OCI-LY3 (cell line): ENCODE data around the gene ACAA1.

Experiments
- EZH2phosphoT487 ChIP-seq: fragments of 200-600 bp; shearing (Covaris generic); IDR thresholded peaks from 2 replicates; pipeline ENCODE4 v1.6.1; 2018; ENCODE audit warnings: antibody characterized with exemption, mixed run types, low read depth
- TF ChIP-seq, protein P1 (sequence below): fragments of 200-600, 300-600 bp; sonication (generic); IDR thresholded peaks from 2 replicates; pipeline ENCODE4 v1.5.1; 2014; ENCODE audit warnings: antibody characterized with exemption, low read length, low read depth

DNA sequence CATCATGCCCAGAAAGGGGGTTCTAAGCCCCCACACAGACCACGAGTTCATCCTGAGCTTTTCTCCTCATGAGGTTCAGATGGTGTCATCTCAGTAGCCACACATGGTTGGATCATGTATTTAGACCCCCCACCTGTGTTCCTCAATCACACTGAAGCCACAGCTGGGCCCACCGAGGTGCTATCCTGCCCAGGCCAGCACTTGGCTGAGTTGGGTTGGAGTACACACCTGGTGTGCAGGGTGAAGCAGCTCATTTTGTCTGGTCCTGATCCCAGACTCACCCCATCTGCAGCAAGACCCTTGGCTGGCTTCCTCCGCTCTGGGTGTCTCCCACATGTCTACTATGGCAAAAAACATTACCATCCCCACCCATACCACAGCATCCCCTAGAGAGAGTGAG lies 41.9 kb downstream of the ACAA1 start:
- TF ChIP-seq, protein P1, sequence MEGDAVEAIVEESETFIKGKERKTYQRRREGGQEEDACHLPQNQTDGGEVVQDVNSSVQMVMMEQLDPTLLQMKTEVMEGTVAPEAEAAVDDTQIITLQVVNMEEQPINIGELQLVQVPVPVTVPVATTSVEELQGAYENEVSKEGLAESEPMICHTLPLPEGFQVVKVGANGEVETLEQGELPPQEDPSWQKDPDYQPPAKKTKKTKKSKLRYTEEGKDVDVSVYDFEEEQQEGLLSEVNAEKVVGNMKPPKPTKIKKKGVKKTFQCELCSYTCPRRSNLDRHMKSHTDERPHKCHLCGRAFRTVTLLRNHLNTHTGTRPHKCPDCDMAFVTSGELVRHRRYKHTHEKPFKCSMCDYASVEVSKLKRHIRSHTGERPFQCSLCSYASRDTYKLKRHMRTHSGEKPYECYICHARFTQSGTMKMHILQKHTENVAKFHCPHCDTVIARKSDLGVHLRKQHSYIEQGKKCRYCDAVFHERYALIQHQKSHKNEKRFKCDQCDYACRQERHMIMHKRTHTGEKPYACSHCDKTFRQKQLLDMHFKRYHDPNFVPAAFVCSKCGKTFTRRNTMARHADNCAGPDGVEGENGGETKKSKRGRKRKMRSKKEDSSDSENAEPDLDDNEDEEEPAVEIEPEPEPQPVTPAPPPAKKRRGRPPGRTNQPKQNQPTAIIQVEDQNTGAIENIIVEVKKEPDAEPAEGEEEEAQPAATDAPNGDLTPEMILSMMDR, result no peak
- TF ChIP-seq EZH2phosphoT487, result no peak
